Gastrocnemius medialis (tissue), 4 donors: ENCODE measurements around the gene KIF13A. TPM values are rescaled to one million over a fixed set of nuclear protein-coding genes. Genes with fewer than 3 reads are reported as not detected.

Source experiments
- ATAC-seq, 2 donors: fragments of 150-250 bp; one replicate each; pipeline ENCODE4 v1.9.1; 2016
- DNase-seq, 2 donors: peaks; one replicate each; pipeline ENCODE4 v3.0.0-alpha.2; 2019
- H3K27ac ChIP-seq, 4 donors: fragments of 200-600 bp; sonication (generic); 1 replicate in 1 of 4; 2 replicates in 3 of 4; pipeline ENCODE4 v1.5.1; 2016 to 2018; ENCODE audit warnings: mild to moderate bottlenecking in 2 of 4, moderate library complexity in 1 of 4
- H3K27me3 ChIP-seq, 3 donors: fragments of 200-600 bp; sonication (generic) in 2 of 3; 1 replicate in 1 of 3; 2 replicates in 2 of 3; pipeline versions ENCODE4 v1.5.1 to v1.6.0; 2016 to 2019; ENCODE audit warnings: mild to moderate bottlenecking in 1 of 3, moderate library complexity in 1 of 3
- H3K36me3 ChIP-seq, 2 donors: fragments of 200-600 bp; sonication (generic) in 1 of 2; one replicate each; pipeline ENCODE4 v1.5.1; 2017 to 2018
- H3K4me1 ChIP-seq, 2 donors: fragments of 200-600 bp; sonication (generic) in 1 of 2; one replicate each; pipeline ENCODE4 v1.5.1; 2016 to 2017; ENCODE audit warnings: mild to moderate bottlenecking in 2 of 2
- H3K4me3 ChIP-seq, 4 donors: fragments of 200-600 bp; sonication (generic) in 3 of 4; 1 replicate in 1 of 4; 2 replicates in 3 of 4; pipeline ENCODE4 v1.5.1; 2016 to 2019; ENCODE audit warnings: mild to moderate bottlenecking in 2 of 4
- H3K9me3 ChIP-seq, 3 donors: fragments of 200-600 bp; sonication (generic) in 2 of 3; 1 replicate in 1 of 3; 2 replicates in 2 of 3; pipeline ENCODE4 v1.5.1; 2016 to 2019
- POLR2A ChIP-seq, 2 donors: fragments of 450-650 bp; IDR thresholded peaks; one replicate each; pipeline ENCODE4 v1.6.1; 2017; ENCODE audit warnings: antibody characterized with exemption in 2 of 2, mild to moderate bottlenecking in 2 of 2, moderate library complexity in 2 of 2
- in situ Hi-C, 4 donors: fragments of 200-750 bp; cut with MboI; loops; one replicate each; pipeline versions ENCODE4 v1.15.0 to v1.8.0; 2017; ENCODE audit warnings: low sequenced_read_pairs in 4 of 4
- intact Hi-C: fragments of 100-400 bp; cut with DNase I; formaldehyde crosslinking; loops from one replicate; pipeline ENCODE4 v1.15.1; 2023; ENCODE audit warnings: low total_unique reads
- total RNA-seq, 4 donors: library from RNA; depleted of rRNA; stranded (reverse); fragments of >200 nt; gene quantifications; one replicate each; pipeline versions ENCODE4 v1.1.0 to v1.2.3, GENCODE V29; 2016
- TF ChIP-seq, protein P1 (sequence below), 5 experiments: fragments of 450-650 bp in 3 of 5; fragments of 200-600 bp in 2 of 5; sonication (generic) in 2 of 5; IDR thresholded peaks in 4 of 5; conservative IDR thresholded peaks in 1 of 5; 1 replicate in 4 of 5; 2 replicates in 1 of 5; pipeline ENCODE4 v1.5.1; 2016 to 2019; ENCODE audit warnings: antibody characterized with exemption in 5 of 5, mild to moderate bottlenecking in 3 of 5, moderate library complexity in 3 of 5

The KIF13A gene
- total RNA-seq, 4 donors from 2014 or later, result 47.4 to 72.9 (median 63.8) TPM

DNA sequence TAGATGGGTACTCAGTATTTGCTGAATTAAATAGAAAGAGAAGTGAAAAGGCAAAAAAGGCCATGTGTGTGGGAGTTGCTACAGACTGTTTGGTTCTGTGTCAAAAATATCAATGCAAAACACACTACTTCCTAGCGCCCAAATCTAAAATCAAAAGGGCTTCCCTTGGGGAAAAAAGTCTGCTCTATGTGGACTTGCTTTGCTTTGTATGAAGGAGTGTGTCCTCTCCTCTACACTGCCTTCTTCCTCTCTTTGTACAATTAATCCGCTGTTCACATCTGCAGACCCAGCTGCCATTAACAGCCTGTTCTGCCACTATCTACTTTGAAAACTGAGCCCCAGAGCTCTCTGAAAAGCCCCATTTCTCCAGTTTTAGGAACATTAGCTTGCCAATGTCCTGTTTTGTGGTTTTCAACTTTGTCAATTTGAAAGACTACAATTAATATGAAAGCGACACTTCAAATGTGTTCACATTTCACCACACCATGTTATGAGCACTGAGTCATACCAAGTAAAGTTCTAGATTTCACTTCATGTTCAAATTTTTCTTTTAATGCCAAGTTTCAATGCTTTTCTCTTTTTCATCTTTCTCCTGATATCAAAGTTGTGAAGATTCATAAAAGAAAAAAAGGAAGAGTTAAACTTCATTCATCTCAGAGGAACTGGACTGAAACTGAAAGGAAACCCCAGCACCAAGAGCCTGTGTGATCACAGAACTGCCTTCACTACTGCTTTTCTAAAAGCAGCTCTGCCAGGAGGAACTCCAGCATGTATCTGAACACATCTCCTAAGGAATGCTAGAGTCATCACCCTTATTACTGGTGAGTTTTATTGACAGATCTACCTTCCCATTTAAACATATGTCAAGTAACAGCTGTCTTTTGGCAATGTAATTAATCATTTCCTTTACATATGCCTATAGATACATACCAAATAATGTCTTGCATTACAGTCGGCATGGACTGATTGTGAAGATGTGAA lies 102.6 kb downstream of the KIF13A start:
- ATAC-seq, result peak in 1 of 2 donors; percentile 7
- H3K27ac ChIP-seq, result peak overlapping the region in 2 of 4 donors; percentile 6 to 7

DNA sequence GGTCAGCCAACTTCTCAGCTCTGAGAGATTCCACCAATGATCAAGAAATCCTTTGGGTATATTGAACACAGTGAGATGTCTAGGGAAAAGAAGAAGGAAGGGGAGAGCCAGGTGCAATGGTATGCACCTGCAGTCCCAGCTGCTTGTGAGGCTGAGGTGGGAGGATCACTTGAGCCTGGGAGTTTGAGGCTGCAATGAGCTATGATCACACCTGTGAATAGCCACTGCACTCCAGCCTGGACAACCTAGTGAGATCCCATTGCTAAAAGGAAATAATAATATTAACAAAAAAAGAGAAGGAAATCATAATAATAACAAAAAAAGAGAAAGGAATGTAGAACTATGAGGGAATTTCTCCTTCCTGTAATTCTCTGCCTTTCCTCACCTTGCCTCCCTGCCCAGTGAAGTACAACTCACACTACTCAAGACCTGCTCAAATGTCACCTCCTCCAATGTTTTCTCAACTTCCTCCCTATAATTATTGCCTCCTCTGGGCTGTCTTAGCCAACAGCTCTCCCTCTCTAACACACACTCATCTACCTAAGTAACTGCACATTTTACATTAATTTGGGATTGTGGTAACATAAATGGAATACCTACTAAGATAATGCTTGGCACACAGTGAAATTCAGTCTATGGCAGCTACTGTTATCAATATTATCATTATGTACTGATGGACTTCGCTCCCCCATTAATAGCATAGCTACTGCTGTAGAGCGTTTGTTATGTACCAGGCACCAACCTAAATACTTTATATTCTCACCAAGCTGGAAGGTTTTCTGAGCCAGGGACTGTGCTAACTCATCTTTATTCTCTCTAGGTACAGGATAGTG lies 103.6 kb downstream of the KIF13A start:
- TF ChIP-seq, protein P1, sequence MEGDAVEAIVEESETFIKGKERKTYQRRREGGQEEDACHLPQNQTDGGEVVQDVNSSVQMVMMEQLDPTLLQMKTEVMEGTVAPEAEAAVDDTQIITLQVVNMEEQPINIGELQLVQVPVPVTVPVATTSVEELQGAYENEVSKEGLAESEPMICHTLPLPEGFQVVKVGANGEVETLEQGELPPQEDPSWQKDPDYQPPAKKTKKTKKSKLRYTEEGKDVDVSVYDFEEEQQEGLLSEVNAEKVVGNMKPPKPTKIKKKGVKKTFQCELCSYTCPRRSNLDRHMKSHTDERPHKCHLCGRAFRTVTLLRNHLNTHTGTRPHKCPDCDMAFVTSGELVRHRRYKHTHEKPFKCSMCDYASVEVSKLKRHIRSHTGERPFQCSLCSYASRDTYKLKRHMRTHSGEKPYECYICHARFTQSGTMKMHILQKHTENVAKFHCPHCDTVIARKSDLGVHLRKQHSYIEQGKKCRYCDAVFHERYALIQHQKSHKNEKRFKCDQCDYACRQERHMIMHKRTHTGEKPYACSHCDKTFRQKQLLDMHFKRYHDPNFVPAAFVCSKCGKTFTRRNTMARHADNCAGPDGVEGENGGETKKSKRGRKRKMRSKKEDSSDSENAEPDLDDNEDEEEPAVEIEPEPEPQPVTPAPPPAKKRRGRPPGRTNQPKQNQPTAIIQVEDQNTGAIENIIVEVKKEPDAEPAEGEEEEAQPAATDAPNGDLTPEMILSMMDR (IDR thresholded peaks at IDR 0.05 in 4 of 5, conservative IDR thresholded peaks at IDR 0.05 in 1 of 5), result no peak
- no peak for TF ChIP-seq POLR2A (IDR thresholded peaks at IDR 0.05)
- no peak overlapping the region for H3K4me3 ChIP-seq

More for the DNA sequence above, 102.6 kb downstream of the KIF13A start:
- Histone ChIP-seq H3K9me3 (no peaks in the 10 kb centered on the region), H3K4me1 (peaks cover 29 to 39% of the 10 kb centered on the region in 2 donors), H3K36me3 (no peaks in the 10 kb centered on the region), H3K27me3 (no peaks in the 10 kb centered on the region), H3K4me3 (no peak overlapping the region)
- intact Hi-C loops, result no loop called here
- in situ Hi-C loops, result no loop called here
- no peak for TF ChIP-seq POLR2A (IDR thresholded peaks at IDR 0.05)
- TF ChIP-seq, protein P1 (IDR thresholded peaks at IDR 0.05 in 4 of 5, conservative IDR thresholded peaks at IDR 0.05 in 1 of 5), result no peak
- DNase-seq, result no peak

GRCh38 chr6:17881085-17881858 lies 106.2 kb downstream of the KIF13A start:
- no peak overlapping the region for H3K27ac ChIP-seq
- ATAC-seq (no peak), DNase-seq (no peak)
- no peak overlapping the region for H3K4me3 ChIP-seq
- H3K36me3 ChIP-seq, result no peaks in the 10 kb centered on the region
- TF ChIP-seq, protein P1 (IDR thresholded peaks at IDR 0.05 in 4 of 5, conservative IDR thresholded peaks at IDR 0.05 in 1 of 5), result no peak
- no peak for TF ChIP-seq POLR2A (IDR thresholded peaks at IDR 0.05)
- H3K4me1 ChIP-seq, result peaks cover 42 to 44% of the 10 kb centered on the region in 2 donors
- intact Hi-C loops (no loop called here), in situ Hi-C loops (no loop called here)
- no peaks in the 10 kb centered on the region for H3K27me3 ChIP-seq
- no peaks in the 10 kb centered on the region for H3K9me3 ChIP-seq

More for the DNA sequence above, 103.6 kb downstream of the KIF13A start:
- DNase-seq (no peak), ATAC-seq (no peak)
- Histone ChIP-seq H3K4me1 (peaks cover 38 to 48% of the 10 kb centered on the region in 2 donors), H3K36me3 (no peaks in the 10 kb centered on the region), H3K27me3 (no peaks in the 10 kb centered on the region), H3K27ac (no peak overlapping the region), H3K9me3 (no peaks in the 10 kb centered on the region)
- intact Hi-C loops (no loop called here), in situ Hi-C loops (no loop called here)

DNA sequence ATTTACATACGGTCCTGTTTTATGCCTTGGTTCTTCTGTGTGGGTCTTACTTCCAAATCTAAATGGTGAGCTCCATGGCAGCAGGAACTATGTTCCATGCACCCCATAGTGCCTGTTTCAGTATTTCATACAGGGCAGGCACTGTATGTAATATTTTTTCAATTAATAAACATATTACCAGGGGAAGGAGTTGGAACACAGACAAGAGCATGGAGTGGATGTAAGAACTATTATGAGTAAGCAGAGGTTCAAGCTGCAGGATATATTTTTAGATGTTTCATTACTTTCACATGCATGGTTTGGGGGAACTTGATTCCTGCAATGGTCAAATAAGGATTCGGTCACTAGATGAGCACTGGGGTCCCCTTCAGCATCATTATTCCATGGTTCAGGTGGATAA lies 108.3 kb downstream of the KIF13A start:
- peak; percentile 62 to 68 for ATAC-seq
- in situ Hi-C loops, result no loop called here
- intact Hi-C loops, result no loop called here
- no peaks in the 10 kb centered on the region for H3K9me3 ChIP-seq
- H3K4me3 ChIP-seq, result no peak overlapping the region
- peak overlapping the region in 2 of 4 donors; percentile 3 to 33 for H3K27ac ChIP-seq
- no peaks in the 10 kb centered on the region for H3K27me3 ChIP-seq
- no peak for TF ChIP-seq POLR2A (IDR thresholded peaks at IDR 0.05)
- TF ChIP-seq, protein P1 (IDR thresholded peaks at IDR 0.05 in 4 of 5, conservative IDR thresholded peaks at IDR 0.05 in 1 of 5), result no peak
- DNase-seq, result no peak
- no peaks in the 10 kb centered on the region for H3K36me3 ChIP-seq
- H3K4me1 ChIP-seq, result peaks cover 23% of the 10 kb centered on the region in 2 donors
